HCT116 (cell line): ENCODE data around the gene NOS1. TPM values are rescaled to one million over a fixed set of nuclear protein-coding genes. Genes with fewer than 3 reads are reported as not detected.

Source experiments
- ATAC-seq: fragments of 200-7000 bp; cut with Tn5 transposase; 2 replicates; pipeline ENCODE4 v1.9.1; 2020; ENCODE audit warnings: mild to moderate bottlenecking, moderate library complexity
- BruUV-seq: library from RNA; stranded (reverse); fragments of 400-500 nt; replicated peaks from 2 replicates; lab custom pipeline; 2021; lab: Mats Ljungman, UMichigan
- CTCF ChIA-PET: fragments of 300-600 bp; sonication (Branson Sonifier 250); formaldehyde crosslinking; loops from one replicate; lab custom pipeline; 2021; ENCODE audit warnings: antibody characterized with exemption; lab: Charles Lee
- POLR2A ChIA-PET: fragments of 300-600, 350-600 bp; sonication (Branson Sonifier 250); formaldehyde crosslinking; loops from one replicate; lab custom pipeline; 2021; ENCODE audit warnings: antibody characterized with exemption; lab: Charles Lee
- RAD21 ChIA-PET, 2 experiments: fragments of 300-600 bp; sonication (Branson Sonifier 250); formaldehyde crosslinking; loops; one replicate each; lab custom pipeline; 2023; ENCODE audit warnings: low total read pairs in 2 of 2; ENCODE audit not compliant: uncharacterized antibody in 2 of 2, unreplicated experiment in 2 of 2, low non-redundant PET in 1 of 2; lab: Charles Lee
- DNase-seq: peaks from one replicate; pipeline ENCODE4 v3.0.0-alpha.2; 2010; ENCODE audit warnings: low read depth, low spot score
- H2AFZ ChIP-seq: fragments of 200-600 bp; shearing (Covaris generic), sonication (generic); 2 replicates; pipeline ENCODE4 v1.6.1; 2017; ENCODE audit warnings: low read depth, mixed run types, mixed read lengths, antibody characterized with exemption, low read length; ENCODE audit not compliant: poor library complexity, severe bottlenecking
- H3K27ac ChIP-seq: 2 replicates; pipeline ENCODE4 v1.5.1; 2012; ENCODE audit warnings: low read depth, low read length
- H3K27me3 ChIP-seq: fragments of 200-600 bp; sonication (generic); 2 replicates; pipeline ENCODE4 v1.6.1; 2016; ENCODE audit warnings: mixed run types, low read length, mixed read lengths; ENCODE audit not compliant: insufficient read depth
- H3K36me3 ChIP-seq, 2 experiments: fragments of 200-500 bp in 1 of 2; fragments of 200-600 bp in 1 of 2; sonication (Bioruptor generic) in 1 of 2; sonication (generic) in 1 of 2; 2 replicates each; pipeline versions ENCODE4 v1.5.1 to v1.6.1; 2014 to 2016; ENCODE audit warnings: low read length in 2 of 2, inconsistent platforms in 1 of 2, mixed read lengths in 1 of 2, mixed run types in 1 of 2; ENCODE audit not compliant: insufficient read depth in 2 of 2, control insufficient read depth in 1 of 2
- H3K4me1 ChIP-seq, 2 experiments: fragments of 200-600 bp in 1 of 2; sonication (generic) in 1 of 2; 2 replicates each; pipeline versions ENCODE4 v1.5.1 to v1.6.1; 2012 to 2017; ENCODE audit warnings: low read length in 2 of 2, inconsistent platforms in 1 of 2, mild to moderate bottlenecking in 1 of 2, mixed read lengths in 1 of 2, mixed run types in 1 of 2, moderate library complexity in 1 of 2; ENCODE audit not compliant: insufficient read depth in 2 of 2, control insufficient read depth in 1 of 2
- H3K4me2 ChIP-seq: fragments of 200-600 bp; sonication (generic); 2 replicates; pipeline ENCODE4 v1.6.1; 2017; ENCODE audit warnings: mixed run types, low read length, mixed read lengths
- H3K4me3 ChIP-seq, 2 experiments: fragments of 200-600 bp in 1 of 2; sonication (generic) in 1 of 2; replicated peaks in 1 of 2; 2 replicates each; pipeline ENCODE4 v1.5.1; 2011 to 2016; ENCODE audit warnings: low read length in 2 of 2, control low read depth in 1 of 2, low read depth in 1 of 2, mild to moderate bottlenecking in 1 of 2, mixed read lengths in 1 of 2, mixed run types in 1 of 2
- H3K79me2 ChIP-seq: fragments of 200-600 bp; sonication (generic); 2 replicates; pipeline ENCODE4 v1.6.1; 2017; ENCODE audit warnings: mild to moderate bottlenecking, mixed run types, low read length, moderate library complexity, mixed read lengths; ENCODE audit not compliant: insufficient read depth
- H3K9ac ChIP-seq: fragments of 200-600 bp; sonication (generic); 2 replicates; pipeline ENCODE4 v1.6.1; 2016; ENCODE audit warnings: low read length, mixed read lengths
- H3K9me2 ChIP-seq: fragments of 200-600 bp; sonication (generic), shearing (Covaris generic); 2 replicates; pipeline ENCODE4 v1.6.1; 2017; ENCODE audit warnings: mixed run types, mild to moderate bottlenecking, moderate library complexity; ENCODE audit not compliant: insufficient read depth
- H3K9me3 ChIP-seq, 2 experiments: fragments of 200-500 bp in 1 of 2; fragments of 200-600 bp in 1 of 2; sonication (Bioruptor generic) in 1 of 2; sonication (generic) in 1 of 2; 2 replicates each; pipeline ENCODE4 v1.6.1; 2014 to 2017; ENCODE audit warnings: low read length in 2 of 2, mixed read lengths in 2 of 2, inconsistent platforms in 1 of 2, low read depth in 1 of 2, mild to moderate bottlenecking in 1 of 2, mixed run types in 1 of 2, moderate library complexity in 1 of 2; ENCODE audit not compliant: control insufficient read depth in 1 of 2, insufficient read depth in 1 of 2
- H4K20me1 ChIP-seq: fragments of 200-600 bp; sonication (generic), shearing (Covaris generic); 2 replicates; pipeline ENCODE4 v1.6.1; 2017; ENCODE audit warnings: mixed run types, mild to moderate bottlenecking, moderate library complexity; ENCODE audit not compliant: insufficient read depth
- ATF3 ChIP-seq: IDR thresholded peaks from 2 replicates; pipeline ENCODE4 v1.6.1; 2012
- CBX3 ChIP-seq: IDR thresholded peaks from 2 replicates; pipeline ENCODE4 v1.6.1; 2012; ENCODE audit warnings: low read depth
- CTCF ChIP-seq, 3 experiments: fragments of 200-600 bp in 1 of 3; sonication (generic) in 1 of 3; IDR thresholded peaks in 2 of 3; conservative IDR thresholded peaks in 1 of 3; 2 replicates each; pipeline ENCODE4 v1.5.1; 2012 to 2017; ENCODE audit warnings: low read depth in 2 of 3, low read length in 2 of 3, antibody characterized with exemption in 1 of 3, borderline replicate concordance in 1 of 3, control low read depth in 1 of 3, mild to moderate bottlenecking in 1 of 3, mixed read lengths in 1 of 3, mixed run types in 1 of 3, moderate library complexity in 1 of 3; ENCODE audit not compliant: insufficient read depth in 1 of 3
- EGR1 ChIP-seq: IDR thresholded peaks from 2 replicates; pipeline ENCODE4 v1.6.1; 2012; ENCODE audit warnings: low read depth
- ELF1 ChIP-seq: IDR thresholded peaks from 2 replicates; pipeline ENCODE4 v1.6.1; 2012; ENCODE audit warnings: low read depth, borderline replicate concordance
- JUND ChIP-seq: IDR thresholded peaks from 2 replicates; pipeline ENCODE4 v1.6.1; 2012
- MAX ChIP-seq: IDR thresholded peaks from 2 replicates; pipeline ENCODE4 v1.6.1; 2012
- POLR2A ChIP-seq: IDR thresholded peaks from 2 replicates; pipeline ENCODE4 v1.7.0; 2011; ENCODE audit warnings: borderline replicate concordance; ENCODE audit not compliant: insufficient read depth, insufficient read length; ENCODE audit errors: extremely low read depth
- POLR2AphosphoS5 ChIP-seq: IDR thresholded peaks from 2 replicates; pipeline ENCODE4 v1.6.1; 2011; ENCODE audit warnings: mild to moderate bottlenecking, low read depth, low read length, moderate library complexity
- RAD21 ChIP-seq: IDR thresholded peaks from 2 replicates; pipeline ENCODE4 v1.6.1; 2012; ENCODE audit warnings: low read depth, mild to moderate bottlenecking
- REST ChIP-seq: IDR thresholded peaks from 2 replicates; pipeline ENCODE4 v1.6.1; 2012; ENCODE audit warnings: low read depth
- SIN3A ChIP-seq: IDR thresholded peaks from 2 replicates; pipeline ENCODE4 v1.6.1; 2012; ENCODE audit warnings: low read depth
- SP1 ChIP-seq: IDR thresholded peaks from 2 replicates; pipeline ENCODE4 v1.6.1; 2012; ENCODE audit warnings: low read depth
- SRF ChIP-seq: IDR thresholded peaks from 2 replicates; pipeline ENCODE4 v1.6.1; 2012; ENCODE audit warnings: low read depth
- TCF7L2 ChIP-seq: IDR thresholded peaks from 2 replicates; pipeline ENCODE4 v1.7.0; 2011; ENCODE audit warnings: borderline replicate concordance, inconsistent platforms; ENCODE audit not compliant: insufficient read depth, insufficient read length; ENCODE audit errors: extremely low read depth
- YY1 ChIP-seq: IDR thresholded peaks from 2 replicates; pipeline ENCODE4 v1.6.1; 2011; ENCODE audit warnings: low read length, low read depth, moderate library complexity, mild to moderate bottlenecking; ENCODE audit not compliant: insufficient replicate concordance; ENCODE audit errors: extremely low read depth
- ZFX ChIP-seq: fragments of 450-650 bp; IDR thresholded peaks from 2 replicates; pipeline ENCODE4 v1.6.1; 2017
- intact Hi-C: fragments of 100-400 bp; cut with micrococcal nuclease; formaldehyde crosslinking; loops from 2 replicates; pipeline ENCODE4 v1.10.0; 2022
- total RNA-seq: library from RNA; stranded (reverse); gene quantifications from one replicate; pipeline ENCODE4 v1.2.1, GENCODE V29; 2021; ENCODE audit not compliant: unreplicated experiment

NOS1 gene
- total RNA-seq, 1 experiment from 2014 or later: 0.22 TPM

- Histone ChIP-seq H3K27ac (no peak overlapping the region), H2AFZ (no peak overlapping the region), H3K4me1 (no peaks in the 10 kb centered on the region), H3K4me2 (no peak overlapping the region), H3K9me3 (no peaks in the 10 kb centered on the region), H4K20me1 (no peaks in the 10 kb centered on the region), H3K79me2 (no peaks in the 10 kb centered on the region), H3K9me2 (no peaks in the 10 kb centered on the region)
- DNase-seq (no peak), ATAC-seq (no peak)
- RAD21 ChIA-PET: no interaction called here
- POLR2A ChIA-PET: no interaction called here
- intact Hi-C loops: no loop called here
- TF ChIP-seq ATF3 (no peak), MAX (no peak), POLR2A (no peak), ZFX (no peak)
- TF ChIP-seq, all 23 proteins: peak for 0
- Histone ChIP-seq H3K9ac (no peak overlapping the region), H3K27me3 (peaks cover 7% of the 10 kb centered on the region; the same call in 1 of the 2 replicates), H3K36me3 (no peaks in the 10 kb centered on the region), H3K4me3 (no peak overlapping the region)
- BruUV-seq: no TSS peak
- CTCF ChIA-PET: no interaction called here
Observed at GRCh38 chr12:117207675-117208074, 153.8 kb downstream of the NOS1 start.

GRCh38 chr12:117202556-117202955, 158.9 kb downstream of the NOS1 start:
- DNase-seq (no peak), ATAC-seq (no peak)
- H3K27ac ChIP-seq: no peak overlapping the region
- POLR2A ChIA-PET: no interaction called here
- no peak overlapping the region for H3K4me2 ChIP-seq
- H3K9me3 ChIP-seq: no peaks in the 10 kb centered on the region
- intact Hi-C loops: no loop called here
- RAD21 ChIA-PET: no interaction called here
- no peak overlapping the region for H2AFZ ChIP-seq
- H3K9ac ChIP-seq: no peak overlapping the region
- no peaks in the 10 kb centered on the region for H3K4me1 ChIP-seq
- H4K20me1 ChIP-seq: no peaks in the 10 kb centered on the region
- H3K27me3 ChIP-seq: peaks cover 5% of the 10 kb centered on the region; the same call in 1 of the 2 replicates
- no peaks in the 10 kb centered on the region for H3K79me2 ChIP-seq
- no peaks in the 10 kb centered on the region for H3K9me2 ChIP-seq
- BruUV-seq: no TSS peak
- no peaks in the 10 kb centered on the region for H3K36me3 ChIP-seq
- H3K4me3 ChIP-seq: no peak overlapping the region
- CTCF ChIA-PET: interaction anchor here (1.5 kb wide), 1 partner anchor 647 kb away, joined by 5 read pairs; no protein-coding TSS in a partner anchor
- TF ChIP-seq RAD21 (no peak), CTCF (IDR thresholded peaks at IDR 0.05 in 2 of 3, conservative IDR thresholded peaks at IDR 0.05 in 1 of 3; ENCODE audit: borderline replicate concordance in 1 of 3, insufficient read depth in 1 of 3, low read depth in 2 of 3, low read length in 2 of 3) (no peak), POLR2A (no peak), YY1 (no peak), SRF (no peak), EGR1 (no peak), ZFX (no peak), REST (no peak), CBX3 (no peak), POLR2AphosphoS5 (no peak), ELF1 (no peak), SP1 (no peak), JUND (no peak), TCF7L2 (no peak), SIN3A (no peak)
